Stimulated activated CD8-positive, alpha-beta memory T cell treated with anti-CD3 and anti-CD28 coated beads, Interleukin-7, amount 100 ng/mL, for 48 hours (primary cell): Measurements from ENCODE around the gene MTMR11.
"Not testable (repeated sequence)": the region's sequence is repeated elsewhere in the genome, so short reads cannot be mapped to it uniquely, and the experiment has no call there.

ENCODE experiments used
- DNase-seq, 2 donors: peaks; one replicate each; pipeline ENCODE4 v3.0.0-alpha.2; 2020; ENCODE audit warnings: low read depth in 1 of 2; ENCODE audit errors: extremely low read depth in 1 of 2

Gene MTMR11, protein sequence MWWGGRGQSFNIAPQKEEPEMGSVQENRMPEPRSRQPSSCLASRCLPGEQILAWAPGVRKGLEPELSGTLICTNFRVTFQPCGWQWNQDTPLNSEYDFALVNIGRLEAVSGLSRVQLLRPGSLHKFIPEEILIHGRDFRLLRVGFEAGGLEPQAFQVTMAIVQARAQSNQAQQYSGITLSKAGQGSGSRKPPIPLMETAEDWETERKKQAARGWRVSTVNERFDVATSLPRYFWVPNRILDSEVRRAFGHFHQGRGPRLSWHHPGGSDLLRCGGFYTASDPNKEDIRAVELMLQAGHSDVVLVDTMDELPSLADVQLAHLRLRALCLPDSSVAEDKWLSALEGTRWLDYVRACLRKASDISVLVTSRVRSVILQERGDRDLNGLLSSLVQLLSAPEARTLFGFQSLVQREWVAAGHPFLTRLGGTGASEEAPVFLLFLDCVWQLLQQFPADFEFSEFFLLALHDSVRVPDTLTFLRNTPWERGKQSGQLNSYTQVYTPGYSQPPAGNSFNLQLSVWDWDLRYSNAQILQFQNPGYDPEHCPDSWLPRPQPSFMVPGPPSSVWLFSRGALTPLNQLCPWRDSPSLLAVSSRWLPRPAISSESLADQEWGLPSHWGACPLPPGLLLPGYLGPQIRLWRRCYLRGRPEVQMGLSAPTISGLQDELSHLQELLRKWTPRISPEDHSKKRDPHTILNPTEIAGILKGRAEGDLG

GRCh38 chr1:149936170-149936991, at the start of gene MTMR11:
Gene MTMR11, minus strand, starts transcription at chr1:149936879. Its CDS starts 232 bp downstream, at chr1:149936647.
- DNase-seq = no peak

DNA sequence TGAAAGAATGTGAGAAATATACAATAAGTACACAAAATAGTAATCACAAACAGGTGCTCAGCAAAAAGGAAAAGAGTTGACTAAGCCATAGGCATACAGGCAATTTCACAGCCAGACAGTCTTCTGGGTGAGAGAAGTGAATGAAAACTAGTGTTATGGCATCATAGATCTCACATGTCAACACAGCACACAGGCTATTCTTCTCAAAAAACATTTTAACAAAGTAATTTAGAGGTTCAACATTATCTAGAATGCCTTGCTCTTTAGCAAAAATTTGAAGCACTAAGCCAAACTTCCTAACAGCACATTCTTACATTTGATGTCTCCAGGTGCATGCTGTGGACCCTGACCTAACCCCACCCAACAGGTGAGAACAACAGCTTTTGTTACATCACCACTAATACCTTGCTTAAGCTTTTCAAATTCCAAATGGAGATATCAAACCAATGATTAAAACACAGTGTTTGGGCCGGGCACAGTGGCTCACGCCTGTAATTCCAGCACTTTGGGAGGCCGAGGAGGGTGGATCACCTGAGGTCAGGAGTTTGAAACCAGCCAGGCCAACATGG, 43.4 kb upstream of the MTMR11 start:
- DNase-seq = no peak

DNA sequence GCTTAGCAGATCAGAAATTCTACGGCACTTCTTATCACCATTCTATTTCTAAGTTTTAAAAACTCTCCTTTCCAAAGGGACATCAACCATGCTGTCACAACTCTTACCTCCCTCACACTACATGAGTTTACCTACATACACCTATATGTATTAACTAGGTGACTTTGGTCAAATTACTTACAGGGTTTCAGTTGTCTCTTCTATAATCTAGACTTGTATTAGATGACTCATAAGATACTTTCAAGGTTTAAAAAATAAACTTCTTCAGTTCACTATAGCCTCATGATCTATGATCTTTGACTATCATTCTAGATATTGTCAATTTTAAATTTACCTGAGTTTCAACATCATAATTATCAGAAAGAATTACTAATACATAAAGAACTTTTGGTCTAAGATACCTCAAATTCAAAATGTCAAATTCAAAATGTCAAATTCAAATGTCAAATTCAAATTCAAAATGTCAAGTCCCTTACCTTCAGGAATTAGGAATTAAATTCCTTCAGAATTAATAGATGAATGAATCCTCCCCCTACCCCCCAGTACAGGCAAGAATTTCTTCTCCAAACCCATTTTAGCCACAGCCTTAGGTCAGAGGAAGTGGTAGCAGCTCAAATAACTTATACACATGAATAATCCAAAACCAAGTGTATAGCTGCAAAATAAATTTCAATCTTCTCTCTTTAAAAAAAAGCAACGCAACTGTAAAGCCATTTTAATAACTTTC, 42.7 kb upstream of the MTMR11 start:
- no peak for DNase-seq

- no peak for DNase-seq
Observed at GRCh38 chr1:149978547-149979023, 41.9 kb upstream of the MTMR11 start.

DNA sequence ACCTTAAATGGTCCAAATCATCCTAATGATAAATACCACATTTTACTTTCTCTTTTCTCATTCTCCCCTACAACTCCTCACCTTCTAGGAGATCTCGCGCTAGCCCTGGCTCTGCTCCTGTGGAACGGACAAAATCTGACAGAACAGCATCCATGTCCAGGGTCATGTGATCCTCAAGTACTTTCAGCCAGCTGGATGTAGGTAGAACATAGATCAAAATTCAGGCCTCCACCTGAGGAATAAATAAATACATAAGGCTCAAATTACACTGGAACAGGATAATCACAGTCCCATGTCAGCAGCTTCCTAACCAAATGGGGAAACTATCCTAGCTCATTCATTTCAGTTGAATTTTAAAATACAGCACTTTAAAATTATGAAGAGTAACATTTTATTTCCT, 40.7 kb upstream of the MTMR11 start:
- DNase-seq = no peak

DNA sequence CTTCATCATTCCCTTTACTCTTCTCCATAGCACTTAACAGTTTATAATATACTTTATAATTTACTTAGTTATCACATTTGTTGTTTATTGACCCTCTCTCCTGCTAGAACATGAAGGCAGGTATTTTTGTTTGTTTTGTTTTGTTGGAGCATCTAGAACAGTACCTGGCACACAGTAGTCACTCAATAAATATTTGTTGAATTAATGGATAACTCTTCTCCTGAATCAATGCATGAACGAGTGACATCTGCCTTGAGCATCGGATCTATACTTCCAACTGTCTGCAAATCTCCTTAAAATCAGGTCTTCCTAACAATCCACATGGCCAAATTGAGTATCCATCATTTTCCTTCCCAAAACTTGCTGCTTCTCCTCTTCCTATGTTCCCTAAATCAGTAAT, 35.9 kb upstream of the MTMR11 start:
- DNase-seq = no peak

DNA sequence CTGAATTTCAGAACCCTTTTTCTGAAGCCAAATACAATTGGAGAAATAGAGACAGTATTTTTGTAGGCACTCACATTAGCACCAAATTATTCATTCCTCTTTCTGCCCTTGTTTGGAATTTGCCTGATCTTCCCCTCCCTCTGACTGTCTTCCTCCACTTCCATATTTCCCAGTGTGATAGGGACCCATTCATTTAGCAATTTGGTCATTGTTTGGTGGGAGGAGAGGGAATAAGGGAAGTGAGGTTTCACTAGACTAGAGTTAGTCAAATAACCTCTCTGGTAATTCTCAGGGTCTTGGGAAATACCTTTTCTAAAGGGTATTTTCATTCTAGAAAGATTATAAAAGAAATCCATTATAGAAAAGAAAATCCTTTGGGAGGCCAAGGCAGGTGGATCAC, 31.0 kb upstream of the MTMR11 start:
- DNase-seq = no peak

DNA sequence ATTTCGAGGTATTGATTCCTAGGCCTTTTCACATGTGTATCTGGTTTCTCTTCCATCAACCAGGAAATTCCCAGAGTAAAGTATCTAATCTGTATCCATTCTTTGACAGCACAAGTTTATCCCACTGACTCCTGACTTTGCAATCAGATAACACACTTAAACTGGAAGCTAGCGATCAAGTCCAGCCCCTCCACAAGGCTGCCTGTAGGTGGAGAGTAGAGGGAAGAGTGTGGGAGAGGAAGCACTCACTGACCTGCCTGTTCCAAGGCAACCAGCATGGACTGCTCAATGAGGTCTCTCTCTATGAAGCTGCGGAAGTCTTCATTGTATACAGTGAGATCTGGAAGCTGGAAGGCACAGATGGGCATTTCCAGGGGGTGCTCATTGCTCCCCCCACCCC, 30.4 kb upstream of the MTMR11 start:
- DNase-seq = no peak

- no peak for DNase-seq
Observed at GRCh38 chr1:149966405-149966804, 29.7 kb upstream of the MTMR11 start.

- DNase-seq = no peak
Observed at GRCh38 chr1:149965440-149965839, 28.8 kb upstream of the MTMR11 start.

DNA sequence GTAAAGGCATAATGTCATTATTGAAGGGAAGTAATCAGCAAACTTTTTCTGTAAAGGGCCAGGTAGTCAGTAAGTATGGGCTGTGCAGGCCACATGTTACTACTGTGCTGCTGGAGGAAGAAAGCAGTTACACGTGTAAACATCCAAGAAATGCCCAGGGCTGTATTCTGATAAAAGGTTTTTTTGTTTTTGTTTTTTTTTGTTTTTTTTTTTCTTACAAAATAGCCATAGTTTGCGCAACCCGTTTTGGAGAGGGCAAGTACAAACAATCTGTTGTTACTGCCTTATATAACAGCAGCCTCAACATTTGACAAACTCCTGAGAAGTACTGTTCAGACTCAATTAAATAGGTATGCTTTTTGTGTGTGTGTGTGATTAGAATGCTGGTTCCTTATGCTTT, 26.7 kb upstream of the MTMR11 start:
- DNase-seq = no peak

- DNase-seq = no peak
Observed at GRCh38 chr1:149962736-149963135, 26.1 kb upstream of the MTMR11 start.

- no peak for DNase-seq
Observed at GRCh38 chr1:149962039-149962647, 25.5 kb upstream of the MTMR11 start.

GRCh38 chr1:149957548-149957947, 20.9 kb upstream of the MTMR11 start:
- not testable (repeated sequence) for DNase-seq

- DNase-seq = no peak
Observed at GRCh38 chr1:149949911-149950310, 13.2 kb upstream of the MTMR11 start.

GRCh38 chr1:149945206-149945605, 8.5 kb upstream of the MTMR11 start:
- DNase-seq = no peak

DNA sequence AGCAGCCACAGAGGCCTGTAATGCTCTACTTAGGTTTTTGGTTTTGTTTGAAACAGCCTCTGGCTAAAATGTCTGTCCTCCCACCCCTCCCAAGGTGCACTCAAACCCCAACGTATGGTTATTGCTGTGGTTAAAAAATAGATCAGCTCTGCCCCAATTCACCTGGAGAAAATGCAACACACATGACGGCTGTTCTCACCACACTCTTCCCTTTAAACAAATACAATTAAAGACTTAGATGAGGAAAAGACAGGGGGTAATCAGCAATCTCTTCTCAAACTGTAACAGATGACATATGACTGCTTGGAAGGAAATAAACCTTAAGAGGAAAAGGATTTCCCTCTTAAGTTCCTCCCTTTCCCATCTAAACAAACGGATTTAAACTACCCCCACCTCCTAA, 6.2 kb upstream of the MTMR11 start:
- no peak for DNase-seq

DNA sequence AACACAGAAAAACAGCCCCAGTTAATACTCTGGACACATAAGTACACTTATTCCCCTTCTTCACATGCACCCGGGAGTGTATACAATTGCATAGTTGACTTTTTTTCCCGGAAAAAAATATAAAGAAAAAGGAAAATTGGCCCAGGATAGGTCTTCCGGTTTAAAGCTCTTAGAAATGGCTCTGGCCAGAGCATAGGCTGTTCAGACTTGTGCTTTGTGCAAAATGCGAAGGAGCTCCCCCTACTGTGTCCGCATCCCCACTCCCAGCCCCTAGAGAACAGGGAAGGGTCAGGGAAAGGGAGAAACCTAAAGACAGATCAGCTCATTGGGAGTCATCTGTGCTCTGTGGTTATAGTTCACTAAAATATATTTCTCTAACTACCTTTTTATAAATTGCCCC, 5.5 kb upstream of the MTMR11 start:
- no peak for DNase-seq

DNA sequence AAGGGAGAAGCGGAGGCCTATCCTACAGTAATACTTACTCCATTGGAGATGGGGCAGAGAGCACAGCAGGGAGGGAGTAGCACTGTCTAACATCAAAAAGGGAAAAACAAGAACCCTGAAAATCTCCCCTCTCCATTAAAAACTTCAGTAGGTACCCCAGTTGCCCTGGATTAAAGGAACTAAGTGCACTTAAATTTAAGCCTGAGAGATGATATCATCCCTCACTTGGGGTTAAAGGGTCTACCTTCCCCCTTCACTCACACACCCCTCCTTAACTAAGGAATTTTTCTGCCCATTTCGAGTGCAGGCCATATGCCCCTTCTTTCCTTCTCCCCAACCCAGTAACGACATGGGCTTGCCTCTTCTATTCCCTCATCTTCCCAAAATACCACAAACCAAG, 3.7 kb upstream of the MTMR11 start:
- DNase-seq = no peak

GRCh38 chr1:149938668-149939003, 2.0 kb upstream of the MTMR11 start:
- DNase-seq = not testable (repeated sequence)
